Measurements from ENCODE around the gene LYPD8. TPM values are rescaled to one million over a fixed set of nuclear protein-coding genes. Genes with fewer than 3 reads are reported as not detected.
A peak's percentile ranks its signal among the peaks of the same experiment; 100 is the strongest.
"Not testable (repeated sequence)": the region's sequence is repeated elsewhere in the genome, so short reads cannot be mapped to it uniquely, and the experiment has no call there.

Gene LYPD8
- total and polyA plus RNA-seq, 2 donors (not counting 3 experiments of a cell fraction or from before 2014, with no cell fraction given), result not detected

GRCh38 chr1:248804771-248805681 lies 49.5 kb upstream of the LYPD8 start:
- Histone ChIP-seq H3K4me1 (ENCODE audit: control insufficient read depth, extremely low read depth, insufficient read depth, low read length) (peaks cover 2% of the 10 kb centered on the region), H3K27me3 (ENCODE audit: control insufficient read depth in 2 of 2, insufficient read depth in 2 of 2, low read length in 2 of 2) (no peaks in the 10 kb centered on the region), H3K9ac (replicated peaks; ENCODE audit: extremely low read depth, insufficient read depth, low read length) (no peak overlapping the region), H3K4me2 (ENCODE audit: insufficient read depth, low read length) (no peak overlapping the region), H3K36me3 (ENCODE audit: control insufficient read depth in 2 of 2, extremely low read depth in 1 of 2, insufficient read depth in 2 of 2, low read length in 2 of 2) (no peaks in the 10 kb centered on the region), H4K20me1 (replicated peaks; ENCODE audit: control insufficient read depth, extremely low read depth, insufficient read depth, low read length) (no peaks in the 10 kb centered on the region), H3K79me2 (ENCODE audit: control insufficient read depth, insufficient read depth, low read length) (no peaks in the 10 kb centered on the region), H3K27ac (ENCODE audit: insufficient read depth, low read depth, low read length) (no peak overlapping the region), H3K9me3 (replicated peaks; ENCODE audit: control insufficient read depth, insufficient read depth, low read length) (no peaks in the 10 kb centered on the region), H2AFZ (ENCODE audit: low read depth, low read length) (no peak overlapping the region), H3K4me3 (replicated peaks in 1 of 3; ENCODE audit: insufficient read depth in 1 of 3, low read depth in 1 of 3, low read length in 3 of 3) (no peak overlapping the region), H3K9me1 (replicated peaks; ENCODE audit: control insufficient read depth, extremely low read depth, insufficient read depth, low read length) (no peaks in the 10 kb centered on the region)
- no peak for DNase-seq (ENCODE audit: low read depth, low spot score)
- TF ChIP-seq GATA2 (IDR thresholded peaks at IDR 0.05; ENCODE audit: insufficient read depth, insufficient read length, low read depth, low read length), result no peak
- no peak for TF ChIP-seq POLR2AphosphoS5 (IDR thresholded peaks at IDR 0.05; ENCODE audit: insufficient read depth, low read depth, low read length)
- TF ChIP-seq JUN (IDR thresholded peaks at IDR 0.05; ENCODE audit: borderline replicate concordance, insufficient read depth, insufficient read length, low read depth), result no peak
- no peak for TF ChIP-seq MAX (IDR thresholded peaks at IDR 0.05; ENCODE audit: insufficient read depth, insufficient read length)
- no peak for TF ChIP-seq FOS (IDR thresholded peaks at IDR 0.05; ENCODE audit: borderline replicate concordance, insufficient read depth, low read length)
- TF ChIP-seq MYC (IDR thresholded peaks at IDR 0.05; ENCODE audit: low read depth, low read length), result no peak
- intact Hi-C loops (cut with micrococcal nuclease) (loop anchor here (5.0 kb wide), 3 partner anchors 563 to 1413 kb away; no protein-coding TSS in a partner anchor), dilution Hi-C loops (cut with MboI; ENCODE audit: extremely low pct_ligation_motif_present, low sequenced_read_pairs) (no loop called here)
- FAIRE-seq, result no peak
- ChIA-PET POLR2A (no interaction called here), CTCF (interaction anchor here (0.6 to 1.3 kb wide), 3 partner anchors 182 to 192 kb away, joined by 3 read pairs; no protein-coding TSS in a partner anchor)
- no TSS peak for BruUV-seq (replicated peaks)

- POLR2A ChIA-PET; H3K9me1 ChIP-seq (replicated peaks; ENCODE audit: control insufficient read depth, extremely low read depth, insufficient read depth, low read length); CTCF ChIA-PET; H3K4me1 ChIP-seq (ENCODE audit: control insufficient read depth, extremely low read depth, insufficient read depth, low read length); H3K27ac ChIP-seq (ENCODE audit: insufficient read depth, low read depth, low read length); H3K36me3 ChIP-seq (ENCODE audit: control insufficient read depth in 2 of 2, extremely low read depth in 1 of 2, insufficient read depth in 2 of 2, low read length in 2 of 2); H3K9ac ChIP-seq (replicated peaks; ENCODE audit: extremely low read depth, insufficient read depth, low read length); BruUV-seq (replicated peaks); DNase-seq (ENCODE audit: low read depth, low spot score); H3K27me3 ChIP-seq (ENCODE audit: control insufficient read depth in 2 of 2, insufficient read depth in 2 of 2, low read length in 2 of 2); H4K20me1 ChIP-seq (replicated peaks; ENCODE audit: control insufficient read depth, extremely low read depth, insufficient read depth, low read length); H2AFZ ChIP-seq (ENCODE audit: low read depth, low read length); H3K79me2 ChIP-seq (ENCODE audit: control insufficient read depth, insufficient read depth, low read length); dilution Hi-C loops (cut with MboI; ENCODE audit: extremely low pct_ligation_motif_present, low sequenced_read_pairs); intact Hi-C loops (cut with micrococcal nuclease); H3K4me3 ChIP-seq (replicated peaks in 1 of 3; ENCODE audit: insufficient read depth in 1 of 3, low read depth in 1 of 3, low read length in 3 of 3); H3K9me3 ChIP-seq (replicated peaks; ENCODE audit: control insufficient read depth, insufficient read depth, low read length); H3K4me2 ChIP-seq (ENCODE audit: insufficient read depth, low read length): not testable (repeated sequence)
- peak; percentile 4 for FAIRE-seq
These were observed 47.9 kb upstream of the LYPD8 start for GRCh38 chr1:248803501-248803900.

All from endothelial cell of umbilical vein (primary cell).